ENCODE results near the gene AMN.

DNA sequence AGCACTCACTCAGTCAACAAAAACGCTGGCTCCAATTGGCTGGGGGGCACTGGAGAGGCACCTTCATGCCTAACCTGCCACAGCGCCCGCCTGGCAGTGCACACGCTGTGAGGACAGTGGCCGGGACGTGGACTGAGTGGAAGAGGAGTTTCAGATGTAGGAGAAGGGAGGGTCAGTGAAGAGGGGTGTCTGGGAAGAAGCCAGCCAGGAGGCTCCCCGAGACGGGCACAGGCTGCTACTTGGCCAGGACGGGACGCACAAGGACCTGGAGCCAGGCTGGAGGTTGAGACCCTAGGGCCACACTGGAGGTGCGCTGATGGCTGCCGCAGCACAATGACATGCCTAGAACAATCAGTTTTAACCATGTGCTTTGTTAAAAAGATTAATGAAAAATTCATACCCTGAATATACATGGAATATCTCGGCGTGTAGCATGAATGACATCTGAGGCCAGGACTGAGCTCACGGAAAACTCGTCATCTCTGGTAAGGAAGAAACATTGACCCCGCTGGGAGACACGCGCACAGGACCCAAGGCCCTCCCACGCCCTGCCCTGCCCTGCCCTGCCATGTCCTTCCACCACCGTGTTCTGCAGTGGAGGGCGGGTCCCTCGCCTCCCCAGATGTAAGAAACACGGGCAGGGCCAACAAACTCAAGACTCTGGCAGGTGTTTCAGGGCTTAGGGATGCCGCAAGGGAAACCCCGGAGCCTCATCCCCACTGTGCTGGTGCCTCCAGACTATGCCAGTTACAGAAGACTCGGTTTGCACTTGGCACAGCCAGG lies 25.0 kb downstream of the AMN start:
- TF ChIP-seq U2AF1 (optimal IDR thresholded peaks at IDR 0.05; ENCODE audit: low read depth, low read length) (no peak), RBM39 (optimal IDR thresholded peaks at IDR 0.05; ENCODE audit: low read depth, low read length) (no peak), SIN3B (IDR thresholded peaks at IDR 0.05; ENCODE audit: low read depth) (no peak)
- TF ChIP-seq, protein P1, sequence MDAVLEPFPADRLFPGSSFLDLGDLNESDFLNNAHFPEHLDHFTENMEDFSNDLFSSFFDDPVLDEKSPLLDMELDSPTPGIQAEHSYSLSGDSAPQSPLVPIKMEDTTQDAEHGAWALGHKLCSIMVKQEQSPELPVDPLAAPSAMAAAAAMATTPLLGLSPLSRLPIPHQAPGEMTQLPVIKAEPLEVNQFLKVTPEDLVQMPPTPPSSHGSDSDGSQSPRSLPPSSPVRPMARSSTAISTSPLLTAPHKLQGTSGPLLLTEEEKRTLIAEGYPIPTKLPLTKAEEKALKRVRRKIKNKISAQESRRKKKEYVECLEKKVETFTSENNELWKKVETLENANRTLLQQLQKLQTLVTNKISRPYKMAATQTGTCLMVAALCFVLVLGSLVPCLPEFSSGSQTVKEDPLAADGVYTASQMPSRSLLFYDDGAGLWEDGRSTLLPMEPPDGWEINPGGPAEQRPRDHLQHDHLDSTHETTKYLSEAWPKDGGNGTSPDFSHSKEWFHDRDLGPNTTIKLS (IDR thresholded peaks at IDR 0.05; ENCODE audit: borderline replicate concordance, low read depth) = no peak
